Tibial nerve (tissue), 3 donors: Measurements from ENCODE around the gene LAMP5.

Experiments used
- POLR2A ChIP-seq, 2 donors: fragments of 450-650 bp; IDR thresholded peaks; one replicate each; pipeline ENCODE4 v1.6.1; 2017; ENCODE audit warnings: antibody characterized with exemption in 2 of 2, mild to moderate bottlenecking in 2 of 2, moderate library complexity in 2 of 2
- TF ChIP-seq, protein P1 (sequence below), 5 experiments: fragments of 200-600 bp in 3 of 5; fragments of 450-650 bp in 2 of 5; sonication (generic) in 3 of 5; IDR thresholded peaks; one replicate each; pipeline ENCODE4 v1.5.1; 2016 to 2019; ENCODE audit warnings: antibody characterized with exemption in 5 of 5, mild to moderate bottlenecking in 3 of 5, moderate library complexity in 2 of 5

- TF ChIP-seq POLR2A (IDR thresholded peaks at IDR 0.05), result no peak
- TF ChIP-seq, protein P1, sequence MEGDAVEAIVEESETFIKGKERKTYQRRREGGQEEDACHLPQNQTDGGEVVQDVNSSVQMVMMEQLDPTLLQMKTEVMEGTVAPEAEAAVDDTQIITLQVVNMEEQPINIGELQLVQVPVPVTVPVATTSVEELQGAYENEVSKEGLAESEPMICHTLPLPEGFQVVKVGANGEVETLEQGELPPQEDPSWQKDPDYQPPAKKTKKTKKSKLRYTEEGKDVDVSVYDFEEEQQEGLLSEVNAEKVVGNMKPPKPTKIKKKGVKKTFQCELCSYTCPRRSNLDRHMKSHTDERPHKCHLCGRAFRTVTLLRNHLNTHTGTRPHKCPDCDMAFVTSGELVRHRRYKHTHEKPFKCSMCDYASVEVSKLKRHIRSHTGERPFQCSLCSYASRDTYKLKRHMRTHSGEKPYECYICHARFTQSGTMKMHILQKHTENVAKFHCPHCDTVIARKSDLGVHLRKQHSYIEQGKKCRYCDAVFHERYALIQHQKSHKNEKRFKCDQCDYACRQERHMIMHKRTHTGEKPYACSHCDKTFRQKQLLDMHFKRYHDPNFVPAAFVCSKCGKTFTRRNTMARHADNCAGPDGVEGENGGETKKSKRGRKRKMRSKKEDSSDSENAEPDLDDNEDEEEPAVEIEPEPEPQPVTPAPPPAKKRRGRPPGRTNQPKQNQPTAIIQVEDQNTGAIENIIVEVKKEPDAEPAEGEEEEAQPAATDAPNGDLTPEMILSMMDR (IDR thresholded peaks at IDR 0.05), result no peak
Observed at GRCh38 chr20:9551808-9552550, 37.6 kb downstream of the LAMP5 start.
